HepG2 (cell line): Measurements from ENCODE around the gene PEMT. TPM values are rescaled to one million over a fixed set of nuclear protein-coding genes. Genes with fewer than 3 reads are reported as not detected.

Source experiments
- ATF1 ChIP-seq: IDR thresholded peaks from 2 replicates; pipeline ENCODE4 v1.6.1; 2016; ENCODE audit warnings: mild to moderate bottlenecking, control low read depth
- CREM ChIP-seq, 2 experiments: sonication (generic) in 1 of 2; formaldehyde crosslinking in 1 of 2; IDR thresholded peaks; 2 replicates each; pipeline versions ENCODE4 v1.4.0 to v1.6.1; 2016 to 2020; ENCODE audit warnings: antibody characterized with exemption in 1 of 2, mild to moderate bottlenecking in 1 of 2, missing genetic modification reagents in 1 of 2
- EED ChIP-seq: sonication (generic); formaldehyde crosslinking; IDR thresholded peaks from 2 replicates; pipeline ENCODE4 v1.5.0; 2020; ENCODE audit warnings: mild to moderate bottlenecking, missing genetic modification reagents
- GABPB1 ChIP-seq: IDR thresholded peaks from 2 replicates; pipeline ENCODE4 v1.6.1; 2016; ENCODE audit warnings: mild to moderate bottlenecking, missing genetic modification reagents, moderate library complexity, missing compliant biosample characterization
- ISL2 ChIP-seq: sonication (generic); formaldehyde crosslinking; IDR thresholded peaks from 2 replicates; pipeline ENCODE4 v1.5.0; 2020; ENCODE audit warnings: missing genetic modification reagents
- KAT2B ChIP-seq: fragments of 150-350 bp; IDR thresholded peaks from 2 replicates; pipeline ENCODE4 v1.6.1; 2014; ENCODE audit warnings: low read depth, low read length, borderline replicate concordance
- KDM5A ChIP-seq: fragments of 200-600 bp; sonication (generic); IDR thresholded peaks from 2 replicates; pipeline ENCODE4 v1.7.0; 2018; ENCODE audit warnings: antibody characterized with exemption, mild to moderate bottlenecking, low read length, borderline replicate concordance
- LRRFIP1 ChIP-seq: sonication (generic); formaldehyde crosslinking; conservative IDR thresholded peaks from 2 replicates; pipeline ENCODE4 v1.4.0; 2020; ENCODE audit warnings: missing genetic modification reagents
- MTA3 ChIP-seq: sonication (generic); formaldehyde crosslinking; IDR thresholded peaks from 2 replicates; pipeline ENCODE4 v1.4.0; 2020; ENCODE audit warnings: missing genetic modification reagents
- NR0B2 ChIP-seq: sonication (generic); formaldehyde crosslinking; IDR thresholded peaks from 2 replicates; pipeline ENCODE4 v1.4.0; 2020; ENCODE audit warnings: mild to moderate bottlenecking, missing genetic modification reagents
- NR3C1 ChIP-seq: sonication (generic); formaldehyde crosslinking; IDR thresholded peaks from 2 replicates; pipeline ENCODE4 v1.4.0; 2020; ENCODE audit warnings: missing genetic modification reagents
- PAXIP1 ChIP-seq: sonication (generic); formaldehyde crosslinking; conservative IDR thresholded peaks from 2 replicates; pipeline ENCODE4 v1.4.0; 2020; ENCODE audit warnings: mild to moderate bottlenecking, missing genetic modification reagents, moderate library complexity
- RXRA ChIP-seq: sonication (generic); formaldehyde crosslinking; IDR thresholded peaks from 2 replicates; pipeline ENCODE4 v1.5.1; 2020; ENCODE audit warnings: missing genetic modification reagents
- SIN3B ChIP-seq: fragments of 150-350 bp; IDR thresholded peaks from 2 replicates; pipeline ENCODE4 v1.6.1; 2014; ENCODE audit warnings: low read length
- YEATS2 ChIP-seq: sonication (generic); formaldehyde crosslinking; IDR thresholded peaks from 2 replicates; pipeline ENCODE4 v1.4.0; 2020; ENCODE audit warnings: missing genetic modification reagents, borderline replicate concordance
- ZNF30 ChIP-seq: sonication (generic); formaldehyde crosslinking; IDR thresholded peaks from 2 replicates; pipeline ENCODE4 v1.5.0; 2020; ENCODE audit warnings: mild to moderate bottlenecking, missing genetic modification reagents
- ZNF354B ChIP-seq: sonication (generic); formaldehyde crosslinking; IDR thresholded peaks from 2 replicates; pipeline ENCODE4 v1.8.0; 2022; ENCODE audit warnings: mild to moderate bottlenecking, missing genetic modification reagents
- ZNF367 ChIP-seq: sonication (generic); formaldehyde crosslinking; IDR thresholded peaks from 2 replicates; pipeline ENCODE4 v1.4.0; 2020; ENCODE audit warnings: missing genetic modification reagents, borderline replicate concordance
- ZNF451 ChIP-seq: sonication (generic); formaldehyde crosslinking; IDR thresholded peaks from 2 replicates; pipeline ENCODE4 v1.5.0; 2020; ENCODE audit warnings: mild to moderate bottlenecking, missing genetic modification reagents
- ZNF570 ChIP-seq: sonication (generic); formaldehyde crosslinking; IDR thresholded peaks from 2 replicates; pipeline ENCODE4 v1.4.0; 2020; ENCODE audit warnings: mild to moderate bottlenecking, missing genetic modification reagents, borderline replicate concordance
- ZNF598 ChIP-seq: sonication (generic); formaldehyde crosslinking; IDR thresholded peaks from 2 replicates; pipeline ENCODE4 v1.5.1; 2020; ENCODE audit warnings: mild to moderate bottlenecking, missing genetic modification reagents, borderline replicate concordance
- ZNF782 ChIP-seq: sonication (generic); formaldehyde crosslinking; IDR thresholded peaks from 2 replicates; pipeline ENCODE4 v1.4.0; 2020; ENCODE audit warnings: missing genetic modification reagents, mild to moderate bottlenecking, borderline replicate concordance
- ZNF83 ChIP-seq: sonication (generic); formaldehyde crosslinking; IDR thresholded peaks from 2 replicates; pipeline ENCODE4 v1.4.0; 2020; ENCODE audit warnings: missing genetic modification reagents, mild to moderate bottlenecking, borderline replicate concordance
- ZNF879 ChIP-seq: sonication (generic); formaldehyde crosslinking; IDR thresholded peaks from 2 replicates; pipeline ENCODE4 v1.8.1; 2023; ENCODE audit warnings: missing genetic modification reagents
- ZNF883 ChIP-seq: sonication (generic); formaldehyde crosslinking; IDR thresholded peaks from 2 replicates; pipeline ENCODE4 v1.5.1; 2020; ENCODE audit warnings: mild to moderate bottlenecking, missing genetic modification reagents; ENCODE audit errors: not compliant biosample characterization
- polyA plus RNA-seq, 8 experiments: library from polyadenylated mRNA; depleted of rRNA in 3 of 8; stranded (reverse) in 7 of 8; unstranded in 1 of 8; fragments of >200 nt; fragmentation: Illumina TruSeq in 4 of 8; extraction: Trizol in 4 of 8; gene quantifications; 2 replicates each; pipeline versions ENCODE4 v1.2.1 to v1.2.3, GENCODE V29; 2011 to 2016; ENCODE audit warnings: low read depth in 4 of 8, missing spikeins in 1 of 8, mixed read lengths in 1 of 8; ENCODE audit not compliant: insufficient read depth in 1 of 8
- total RNA-seq, 5 experiments: library from RNA; depleted of rRNA; stranded (reverse); fragments of >200 nt; fragmentation: Illumina TruSeq; extraction: Trizol; gene quantifications; 2 replicates each; pipeline ENCODE4 v1.2.3, GENCODE V29; 2016; ENCODE audit warnings: low read depth in 1 of 5

The PEMT gene
- total and polyA plus RNA-seq, 2 of the 13 experiments (the other 11 are each of a cell fraction or from before 2014, with no cell fraction given): 31.7 to 43.6 TPM

GRCh38 chr17:17476865-17477467, 114.5 kb downstream of the PEMT start, which contains the start of gene MED9 (continued):
- TF ChIP-seq ZNF782 (CRISPR knock-in tag): peak; percentile 77; the same call in 1 of the 2 replicates
- no peak for TF ChIP-seq ZNF30 (CRISPR knock-in tag)
- no peak for TF ChIP-seq EED
- TF ChIP-seq KAT2B: no peak
- no peak for TF ChIP-seq NR3C1 (CRISPR knock-in tag)
- peak; percentile 77 for TF ChIP-seq ZNF367 (CRISPR knock-in tag)
- peak; percentile 80; the same call in 1 of the 2 replicates for TF ChIP-seq ZNF451 (CRISPR knock-in tag)
- TF ChIP-seq ATF1: peak; percentile 98
- TF ChIP-seq MTA3 (CRISPR knock-in tag): no peak
- peak; percentile 81 for TF ChIP-seq GABPB1 (CRISPR knock-in tag)
- TF ChIP-seq ZNF883 (CRISPR knock-in tag): no peak
- peak; percentile 56; the same call in 1 of the 2 replicates for TF ChIP-seq ZNF598
- 0 out of 2 replicates have a peak, but pooled peaks have one; percentile 27 for TF ChIP-seq ZNF879
- no peak; the same call in 1 of the 2 replicates for TF ChIP-seq ZNF354B (CRISPR knock-in tag)
- 0 out of 2 replicates have a peak, but pooled peaks have one; percentile 22 for TF ChIP-seq NR0B2 (CRISPR knock-in tag)
- TF ChIP-seq RXRA: peak; percentile 90
- TF ChIP-seq KDM5A: peak; percentile 98
- no peak for TF ChIP-seq LRRFIP1
- TF ChIP-seq PAXIP1 (CRISPR knock-in tag): peak; percentile 29; the same call in 1 of the 2 replicates
- peak; percentile 72; the same call in 1 of the 2 replicates for TF ChIP-seq ZNF83 (CRISPR knock-in tag)
- 0 out of 2 replicates have a peak, but pooled peaks have one; percentile 27 for TF ChIP-seq ISL2 (CRISPR knock-in tag)
- TF ChIP-seq SIN3B: peak; percentile 89
- TF ChIP-seq CREM (IDR thresholded peaks at IDR 0.05): peak; percentile 97
- TF ChIP-seq CREM (CRISPR knock-in tag; IDR thresholded peaks at IDR 0.05): peak; percentile 97
- peak; percentile 89 for TF ChIP-seq YEATS2 (CRISPR knock-in tag)
- no peak for TF ChIP-seq ZNF570 (CRISPR knock-in tag)
